Activated CD4-positive, alpha-beta T cell treated with anti-CD3 and anti-CD28 coated beads, Interleukin-10, Interleukin-2, amounts not matched to agents 100 ng/mL and 50 ng/mL, durations not matched to agents 16 hours and 8 hours (primary cell): ENCODE data around the gene CHMP6.

Experiments used
- DNase-seq: peaks from one replicate; pipeline ENCODE4 v3.0.0-alpha.2; 2020

The CHMP6 gene

GRCh38 chr17:80971704-80972304, 19.8 kb upstream of the CHMP6 start:
- DNase-seq = no peak

DNA sequence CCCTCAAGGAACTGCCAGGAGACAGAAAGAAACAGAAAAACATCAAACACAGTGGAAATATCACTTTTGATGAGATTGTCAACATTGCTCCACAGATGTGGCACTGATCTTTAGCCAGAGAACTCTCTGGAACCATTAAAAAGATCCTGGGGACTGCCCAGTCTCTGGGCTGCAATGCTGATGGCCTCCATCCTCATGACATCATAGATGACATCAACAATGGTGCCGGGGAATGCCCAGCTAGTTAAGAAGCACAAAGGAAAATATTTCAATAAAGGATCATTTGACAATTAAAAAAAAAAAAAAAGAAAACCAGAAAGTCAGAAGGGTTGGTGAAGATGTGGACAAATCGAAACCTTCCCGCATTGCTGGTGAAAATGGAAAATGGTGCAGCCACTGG, 14.9 kb upstream of the CHMP6 start:
- no peak for DNase-seq

DNA sequence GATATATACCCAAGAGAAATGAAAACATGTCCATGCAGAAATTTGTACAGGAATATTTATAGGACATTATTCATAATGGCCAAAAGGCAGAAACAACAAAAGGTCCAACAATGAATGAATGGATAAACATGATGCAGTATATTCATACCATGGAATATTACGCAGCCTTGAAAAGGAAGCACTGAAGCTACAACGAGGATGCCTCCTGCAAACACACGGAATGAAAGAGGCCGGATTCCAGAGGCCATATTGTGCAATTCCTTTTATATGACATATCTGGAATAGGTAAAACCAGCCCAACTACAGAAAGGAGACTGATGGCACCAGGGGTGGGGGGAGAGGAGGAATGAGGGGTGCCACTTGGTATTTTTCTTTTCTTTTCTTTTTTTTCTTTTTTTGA, 14.5 kb upstream of the CHMP6 start:
- no peak for DNase-seq

- no peak for DNase-seq
Measured at GRCh38 chr17:80978499-80979497, 12.8 kb upstream of the CHMP6 start.

DNA sequence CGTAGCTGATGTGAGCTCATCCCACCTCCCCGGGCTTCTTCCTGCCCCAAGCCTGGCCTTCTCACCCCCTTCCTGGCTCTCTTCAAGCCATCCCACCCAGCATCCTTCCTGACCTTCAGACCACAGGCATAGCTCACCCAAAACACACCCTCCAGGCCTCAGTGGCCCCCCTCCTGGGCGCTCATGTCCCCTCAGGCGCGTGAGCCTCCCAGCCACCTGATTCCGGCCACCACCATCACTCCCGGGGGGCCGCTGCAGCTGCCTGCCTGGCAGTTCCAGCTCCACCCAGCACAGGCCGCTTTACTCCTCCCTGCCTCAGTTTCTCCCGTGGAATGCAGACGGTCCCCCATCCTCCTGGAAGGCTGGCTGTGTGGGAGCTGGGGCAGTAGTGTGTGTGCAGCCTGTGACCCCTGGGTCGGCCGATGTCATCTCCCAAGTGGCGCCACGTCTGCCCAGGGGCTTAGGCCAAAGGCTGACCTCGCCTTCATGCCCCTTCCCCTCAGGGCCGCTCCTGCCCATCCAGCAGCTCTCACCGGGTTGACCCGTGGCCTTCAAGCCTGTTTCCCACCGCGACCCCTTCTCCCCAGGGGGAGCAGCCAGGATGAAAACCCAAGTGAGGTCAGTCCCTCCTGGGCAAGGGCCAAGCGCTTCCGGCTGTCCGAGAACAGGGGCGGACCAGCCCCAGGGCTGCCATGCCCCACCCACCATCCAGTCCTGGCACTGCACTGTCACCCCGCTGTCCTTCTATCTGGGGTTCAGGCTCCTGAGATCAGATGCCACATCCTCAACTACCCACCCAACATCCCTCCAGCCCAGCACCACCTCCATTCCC, 11.9 kb upstream of the CHMP6 start:
- DNase-seq = no peak

GRCh38 chr17:80980397-80981061, 11.1 kb upstream of the CHMP6 start:
- DNase-seq = peak; percentile 44

DNA sequence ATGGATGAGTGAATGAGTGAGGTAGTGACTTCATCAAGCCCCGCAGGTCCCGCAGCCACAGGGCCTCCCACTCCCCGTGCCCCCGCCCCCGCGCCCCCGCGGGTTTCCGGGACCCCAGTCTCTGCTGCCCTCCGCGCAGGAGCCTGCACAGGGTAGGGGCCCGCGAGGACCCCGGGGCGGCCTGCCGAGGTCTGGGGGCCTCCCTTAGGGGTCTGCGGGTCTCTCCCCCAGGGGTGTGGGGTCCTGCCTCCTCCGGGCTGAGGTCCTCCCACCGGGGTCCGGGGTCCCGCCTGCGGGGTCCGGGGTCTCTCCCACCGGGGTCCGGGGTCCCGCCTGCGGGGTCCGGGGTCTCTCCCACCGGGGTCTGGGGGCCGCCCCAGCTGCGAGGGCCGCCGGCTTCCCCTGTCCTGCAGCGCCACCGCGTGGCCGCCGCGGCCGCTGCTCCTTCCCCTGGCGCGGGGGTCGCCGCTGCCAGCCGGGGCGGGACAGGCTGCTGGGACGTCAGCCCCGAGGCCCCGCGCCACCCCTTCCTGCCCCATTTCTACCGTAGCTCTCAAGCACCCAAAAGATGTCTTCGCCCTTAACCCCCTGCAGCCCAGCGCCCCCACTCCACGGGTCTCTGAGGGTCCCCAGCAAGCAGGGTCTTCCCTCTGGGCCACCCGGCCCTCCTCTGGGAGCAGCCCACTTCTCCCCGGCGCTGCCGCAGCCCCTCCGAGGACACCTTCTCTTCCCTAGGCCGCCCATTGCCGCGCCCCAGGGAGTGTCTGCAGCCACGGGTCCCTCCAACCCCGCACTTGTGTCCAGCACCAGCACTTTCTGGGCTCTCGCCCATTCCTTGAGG, 10.4 kb upstream of the CHMP6 start:
- peak; percentile 36 for DNase-seq

DNA sequence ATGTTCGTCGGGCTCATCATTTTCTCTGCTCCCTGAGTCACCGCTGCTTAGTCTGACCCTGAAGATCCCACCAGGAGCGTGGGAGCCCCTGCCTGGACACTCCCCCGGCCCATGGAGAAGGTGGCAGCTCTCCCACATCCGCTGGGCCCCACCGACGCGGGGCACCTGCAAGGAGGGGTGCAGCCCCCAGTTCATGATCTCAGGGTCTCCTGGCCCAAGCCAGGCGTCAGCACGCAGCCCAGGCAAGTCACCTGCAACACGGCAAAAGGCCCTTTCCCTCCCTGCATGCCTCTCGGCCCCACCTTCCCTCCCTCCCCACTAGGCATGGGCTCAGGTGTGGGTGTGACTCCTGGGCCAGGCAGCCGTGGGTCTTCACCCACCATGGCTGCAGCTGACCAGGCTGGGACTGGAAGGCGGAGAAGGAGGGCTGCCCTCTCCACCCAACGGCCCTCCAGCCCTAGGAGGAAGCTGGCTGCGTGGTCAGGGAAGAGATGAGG, 9.7 kb upstream of the CHMP6 start:
- no peak for DNase-seq

- no peak for DNase-seq
Measured at GRCh38 chr17:80982426-80982974, 9.1 kb upstream of the CHMP6 start.

DNA sequence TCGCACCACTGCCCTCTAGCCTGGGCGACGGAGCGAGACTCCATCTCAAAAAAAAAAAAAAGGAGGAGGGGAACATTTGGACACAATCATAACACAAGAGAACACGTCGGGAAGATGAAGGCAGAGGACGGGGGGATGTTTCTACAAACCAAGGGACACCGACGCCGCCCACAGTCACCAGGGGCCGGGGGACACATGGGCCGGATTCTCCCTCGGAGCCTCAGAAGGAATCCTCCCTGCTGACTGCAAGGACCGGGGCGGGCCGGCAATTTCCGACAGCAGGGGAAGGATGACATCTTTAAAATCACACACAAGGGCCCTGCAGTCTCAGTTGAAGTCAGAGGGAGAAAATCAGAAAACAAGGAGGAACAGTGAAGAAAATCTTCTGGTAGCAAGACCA, 8.1 kb upstream of the CHMP6 start:
- DNase-seq = no peak

DNA sequence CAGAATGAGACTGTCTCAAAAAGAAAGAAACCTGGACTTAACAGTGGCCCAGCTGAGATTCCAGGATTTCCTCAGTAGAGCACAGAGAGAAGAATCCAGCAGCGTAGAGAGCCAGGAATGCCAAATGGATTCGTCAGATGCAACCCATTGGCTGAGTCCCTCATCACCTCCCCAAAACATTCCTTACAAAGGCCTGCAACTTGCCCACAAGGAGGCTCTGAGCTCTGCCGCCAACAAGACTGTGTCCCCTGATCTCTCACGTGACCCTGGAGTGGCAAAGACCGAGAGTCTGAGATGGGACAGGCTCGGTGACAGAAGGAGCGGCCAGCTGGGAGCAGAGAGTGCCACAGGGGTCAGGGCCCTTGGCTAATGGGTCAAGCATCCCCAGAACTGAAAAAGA, 6.9 kb upstream of the CHMP6 start:
- no peak for DNase-seq

GRCh38 chr17:80986046-80986445, 5.6 kb upstream of the CHMP6 start:
- no peak for DNase-seq

- DNase-seq = no peak
Measured at GRCh38 chr17:80986816-80987475, 4.7 kb upstream of the CHMP6 start.

GRCh38 chr17:80987941-80988461, 3.6 kb upstream of the CHMP6 start:
- DNase-seq = no peak

- DNase-seq = no peak
Measured at GRCh38 chr17:80989586-80989913, 2.1 kb upstream of the CHMP6 start.

DNA sequence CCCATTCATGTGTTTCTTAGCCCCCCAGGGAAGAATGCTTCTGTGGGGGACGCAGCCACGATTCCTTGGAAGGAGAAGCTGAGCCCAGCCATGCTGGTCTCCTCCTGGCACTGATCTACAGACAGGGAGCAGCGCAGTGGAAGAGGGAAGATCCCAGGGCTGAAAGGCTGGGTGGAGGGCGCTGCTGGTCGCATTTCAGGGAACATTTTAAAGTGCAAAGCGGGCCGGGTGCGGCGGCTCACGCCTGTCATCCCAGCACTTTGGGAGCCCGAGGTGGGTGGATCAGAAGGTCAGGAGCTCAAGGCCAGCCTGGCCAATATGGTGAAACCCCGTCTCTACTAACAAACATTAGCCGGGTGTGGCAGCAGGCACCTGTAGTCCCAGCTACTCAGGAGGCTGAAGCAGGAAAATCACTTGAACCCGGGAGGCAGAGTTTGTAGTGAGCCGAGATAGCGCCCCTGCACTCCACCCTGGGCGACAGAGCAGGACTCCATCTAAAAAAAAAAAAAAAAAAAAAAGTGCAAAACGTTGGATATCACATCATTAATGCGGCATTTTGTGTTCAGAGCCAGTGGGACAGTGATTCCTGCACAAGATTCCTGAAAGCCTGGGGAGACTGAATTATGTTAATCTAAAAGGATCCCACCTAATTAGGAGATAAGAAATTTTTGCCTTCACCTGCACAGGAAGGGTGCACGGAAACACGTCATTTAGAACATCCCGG, 558 bp upstream of the CHMP6 start:
- no peak for DNase-seq

GRCh38 chr17:80992077-80992947, 671 bp downstream of the CHMP6 start:
- no peak for DNase-seq

- no peak for DNase-seq
Measured at GRCh38 chr17:80992948-80993624, 1.4 kb downstream of the CHMP6 start.
